Left colon (tissue), 2 donors: Measurements from ENCODE around the gene DZIP1L. TPM values are rescaled to one million over a fixed set of nuclear protein-coding genes. Genes with fewer than 3 reads are reported as not detected.
A peak's percentile ranks its signal among the peaks of the same experiment; 100 is the strongest.

Source experiments
- ATAC-seq: fragments of 200-7000 bp; cut with Tn5 transposase; one replicate; pipeline ENCODE4 v1.9.1; 2020; ENCODE audit warnings: mild to moderate bottlenecking, moderate library complexity
- DNase-seq, 2 donors: peaks; one replicate each; pipeline ENCODE4 v3.0.0-alpha.2; 2020
- intact Hi-C, 2 donors: fragments of 100-400 bp; cut with DNase I in 1 of 2; cut with micrococcal nuclease in 1 of 2; formaldehyde crosslinking; loops; one replicate each; pipeline versions ENCODE4 v1.11.2 to v1.14.0; 2022; cut with DNase I, micrococcal nuclease
- total RNA-seq, 2 donors: library from RNA; stranded (reverse); fragmentation: NEBNext Ultra II Directional; extraction: Animal tissue kit (Norgen Biotek cat#: 25700); gene quantifications; one replicate each; pipeline ENCODE4 v1.2.1, GENCODE V29; 2021
- donor health status: DM: no; HTN: no; CAD: no.
- donor health status: DM: yes; HTN: yes; CAD: no.

Gene DZIP1L
- total RNA-seq, 2 donors from 2014 or later = 1.6 to 3.5 TPM

GRCh38 chr3:138046955-138047354, 68.5 kb downstream of the DZIP1L start:
- intact Hi-C loops = no loop called here
- DNase-seq (no peak), ATAC-seq (no peak)

DNA sequence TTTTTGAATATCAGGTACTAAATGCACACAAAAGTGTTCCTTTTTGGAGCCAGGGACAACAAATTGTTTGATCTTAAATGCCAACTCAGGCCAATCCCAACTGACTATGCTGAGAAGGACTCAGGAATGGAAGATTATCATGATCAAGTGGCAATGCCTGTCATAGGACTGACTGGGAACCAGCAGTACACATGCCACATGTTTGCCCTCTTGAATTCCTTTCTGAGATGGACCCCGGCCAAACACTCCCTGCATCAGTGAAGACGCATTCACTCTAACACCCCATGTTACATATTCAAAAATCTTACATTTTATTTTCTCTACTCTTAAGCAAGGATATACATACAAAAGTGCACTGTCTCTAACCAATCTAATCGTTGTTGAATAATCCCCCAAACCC, 69.3 kb downstream of the DZIP1L start:
- DNase-seq (no peak), ATAC-seq (no peak)
- intact Hi-C loops = no loop called here

- DNase-seq (no peak), ATAC-seq (no peak)
- intact Hi-C loops = no loop called here
Observed at GRCh38 chr3:138043266-138044029, 72.0 kb downstream of the DZIP1L start.

DNA sequence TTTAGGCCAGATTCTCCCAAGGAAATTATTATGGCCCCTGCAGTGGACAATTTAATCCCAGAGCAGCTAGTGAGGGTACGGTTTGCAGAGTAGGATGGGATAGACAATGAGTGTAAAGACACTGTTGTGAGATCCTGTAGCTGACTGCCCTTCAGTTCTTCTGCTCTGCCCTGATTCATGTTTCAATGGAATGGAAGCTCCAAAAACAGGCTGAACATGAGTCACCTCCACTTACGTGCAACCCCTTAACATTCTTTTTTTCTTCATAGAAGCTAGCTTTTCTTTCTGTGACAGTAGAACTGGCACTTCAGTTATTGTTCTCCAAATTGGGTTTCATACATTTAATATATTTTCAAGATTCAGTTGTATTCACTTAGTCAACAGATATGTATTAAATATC, 73.4 kb downstream of the DZIP1L start:
- intact Hi-C loops = no loop called here
- no peak for ATAC-seq
- DNase-seq = no peak

GRCh38 chr3:138038725-138039462, 76.5 kb downstream of the DZIP1L start:
- intact Hi-C loops = no loop called here
- DNase-seq (no peak), ATAC-seq (no peak)

GRCh38 chr3:138036572-138036971, 78.8 kb downstream of the DZIP1L start:
- ATAC-seq (no peak), DNase-seq (no peak)
- intact Hi-C loops = no loop called here

- intact Hi-C loops = no loop called here
- no peak for DNase-seq
- no peak for ATAC-seq
Observed at GRCh38 chr3:138034918-138035317, 80.5 kb downstream of the DZIP1L start.

GRCh38 chr3:138033202-138033691, 82.2 kb downstream of the DZIP1L start:
- intact Hi-C loops = no loop called here
- ATAC-seq (no peak), DNase-seq (no peak)

DNA sequence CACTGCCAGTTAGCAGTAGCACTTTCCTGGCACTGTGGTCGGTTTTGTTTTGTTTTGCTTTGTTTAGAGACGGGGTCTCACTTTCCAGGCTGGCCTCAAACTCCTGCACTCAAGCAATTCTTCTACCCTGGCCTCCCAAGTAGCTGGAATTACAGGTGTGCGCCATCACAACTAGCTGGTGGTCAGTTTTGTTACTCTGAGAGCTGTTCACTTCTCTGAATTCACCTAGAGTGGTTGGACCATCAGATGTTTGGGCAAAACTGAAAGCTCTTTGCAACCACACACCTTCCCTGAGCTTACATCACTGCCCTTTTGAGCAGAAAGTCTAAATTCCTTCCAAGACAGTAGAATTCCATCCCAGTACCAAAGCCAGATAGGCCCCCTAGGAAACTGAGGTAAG, 82.8 kb downstream of the DZIP1L start:
- DNase-seq = no peak
- ATAC-seq = no peak
- intact Hi-C loops = no loop called here

GRCh38 chr3:138031536-138031935, 83.9 kb downstream of the DZIP1L start:
- intact Hi-C loops = no loop called here
- ATAC-seq (no peak), DNase-seq (no peak)

DNA sequence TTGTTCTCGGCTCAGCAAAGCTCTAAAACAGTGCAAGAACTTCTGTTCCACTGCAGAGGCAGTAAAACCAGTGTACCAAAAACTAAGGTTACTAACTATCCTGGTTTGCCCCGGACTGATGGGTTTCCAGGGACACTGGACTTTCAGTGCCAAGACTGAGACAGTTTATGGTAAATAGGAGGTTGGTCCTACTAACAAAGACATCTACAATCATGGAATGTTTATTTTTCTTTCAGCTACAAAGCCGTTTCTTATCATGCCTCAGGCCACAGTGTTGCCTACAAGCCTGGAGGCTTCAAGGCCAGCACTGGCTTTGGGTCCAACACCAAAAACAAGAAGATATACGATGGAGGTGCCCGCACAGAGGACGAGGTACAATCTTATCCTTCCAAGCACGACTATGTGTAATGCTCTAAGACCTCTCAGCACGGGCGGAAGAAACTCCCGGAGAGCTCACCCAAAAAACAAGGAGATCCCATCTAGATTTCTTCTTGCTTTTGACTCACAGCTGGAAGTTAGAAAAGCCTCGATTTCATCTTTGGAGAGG, 84.6 kb downstream of the DZIP1L start:
- DNase-seq (no peak), ATAC-seq (no peak)
- intact Hi-C loops = no loop called here

DNA sequence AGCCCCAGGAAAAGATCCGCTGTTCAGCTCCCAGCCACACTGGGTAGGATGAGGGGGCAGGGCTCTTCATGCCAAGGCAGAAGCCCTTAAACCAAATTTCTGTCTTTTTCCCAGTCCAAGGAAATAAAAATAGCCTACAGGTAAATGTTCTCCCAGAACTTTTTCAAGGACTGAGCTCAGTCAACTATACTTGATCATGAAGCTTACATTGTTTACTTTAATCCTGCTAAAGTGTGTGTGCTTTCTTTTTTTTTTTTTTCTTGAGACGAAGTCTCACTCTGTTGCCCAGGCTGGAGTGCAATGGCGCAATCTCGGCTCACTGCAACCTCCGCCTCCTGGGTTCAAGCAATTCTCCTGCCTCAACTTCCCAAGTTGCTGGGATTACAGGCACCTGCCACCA, 87.6 kb downstream of the DZIP1L start:
- DNase-seq (no peak), ATAC-seq (no peak)
- intact Hi-C loops = no loop called here

DNA sequence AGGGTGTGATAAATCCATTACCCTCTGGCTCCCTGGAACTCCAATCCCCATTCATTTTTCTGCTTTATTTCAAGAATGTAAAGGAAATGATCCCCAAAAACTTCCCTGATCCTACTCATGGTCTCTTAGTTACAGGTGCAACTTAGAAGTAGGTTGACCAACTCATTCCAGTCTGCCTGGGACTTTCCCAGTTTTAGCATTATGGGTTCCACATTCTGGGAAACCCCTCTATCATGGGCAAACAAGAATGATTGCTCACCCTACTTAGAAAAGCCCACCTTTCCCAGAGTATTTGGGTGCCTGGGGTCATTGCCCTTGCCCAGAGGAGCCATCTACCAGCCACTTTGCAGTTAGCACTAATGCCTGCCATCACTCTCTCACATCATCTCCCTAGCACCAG, 89.9 kb downstream of the DZIP1L start:
- intact Hi-C loops = no loop called here
- no peak for DNase-seq
- ATAC-seq = no peak

GRCh38 chr3:138023754-138024153, 91.7 kb downstream of the DZIP1L start:
- intact Hi-C loops = no loop called here
- DNase-seq = no peak
- no peak for ATAC-seq

GRCh38 chr3:138019281-138020069, 95.9 kb downstream of the DZIP1L start:
- no peak for DNase-seq
- intact Hi-C loops = no loop called here
- peak; percentile 52 for ATAC-seq

DNA sequence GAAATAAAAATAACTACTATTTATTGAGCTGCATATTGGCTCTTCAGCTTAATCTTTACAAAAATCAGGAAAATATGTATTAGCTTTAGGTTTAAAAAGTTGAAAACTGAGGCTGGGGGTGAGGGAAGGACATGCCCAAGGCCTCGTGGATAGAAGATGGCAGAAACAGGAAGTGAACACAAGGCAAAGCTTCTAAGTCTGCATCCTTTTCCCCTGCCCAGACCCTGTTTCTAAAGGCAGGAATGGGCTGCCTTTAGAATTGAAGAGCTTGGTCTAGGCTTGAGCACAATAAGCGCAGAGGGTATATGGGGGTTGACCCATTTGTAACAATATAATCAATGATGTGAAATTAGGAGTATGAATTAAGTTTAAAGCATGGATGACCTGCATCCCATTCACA, 99.3 kb downstream of the DZIP1L start:
- DNase-seq (no peak), ATAC-seq (no peak)
- intact Hi-C loops = no loop called here

DNA sequence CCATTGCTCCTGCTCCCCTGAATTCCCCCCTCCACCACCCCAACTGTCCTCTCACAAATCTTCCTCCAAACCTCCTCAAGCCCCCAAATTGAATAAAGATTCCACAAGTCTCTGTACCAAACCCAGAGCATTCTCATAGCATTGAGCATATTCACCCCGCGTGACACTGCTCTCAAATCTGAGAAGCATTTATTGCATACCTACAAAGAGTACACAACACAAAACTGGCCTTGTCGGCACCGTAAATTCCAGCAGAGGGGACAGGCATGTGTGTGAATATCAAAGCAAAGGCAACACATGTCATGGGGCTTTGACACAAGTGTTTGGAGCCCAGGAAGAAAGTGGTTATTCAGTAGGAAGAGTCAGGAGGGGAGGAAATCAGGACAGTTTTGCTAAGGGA, 102.9 kb downstream of the DZIP1L start:
- DNase-seq (no peak), ATAC-seq (no peak)
- intact Hi-C loops = no loop called here
